ENCODE measurements around the gene SH3YL1. TPM values are rescaled to one million over a fixed set of nuclear protein-coding genes. Genes with fewer than 3 reads are reported as not detected.

SH3YL1 gene
- total and polyA plus RNA-seq, 2 experiments from 2014 or later: 35.6 to 45.8 TPM

DNA sequence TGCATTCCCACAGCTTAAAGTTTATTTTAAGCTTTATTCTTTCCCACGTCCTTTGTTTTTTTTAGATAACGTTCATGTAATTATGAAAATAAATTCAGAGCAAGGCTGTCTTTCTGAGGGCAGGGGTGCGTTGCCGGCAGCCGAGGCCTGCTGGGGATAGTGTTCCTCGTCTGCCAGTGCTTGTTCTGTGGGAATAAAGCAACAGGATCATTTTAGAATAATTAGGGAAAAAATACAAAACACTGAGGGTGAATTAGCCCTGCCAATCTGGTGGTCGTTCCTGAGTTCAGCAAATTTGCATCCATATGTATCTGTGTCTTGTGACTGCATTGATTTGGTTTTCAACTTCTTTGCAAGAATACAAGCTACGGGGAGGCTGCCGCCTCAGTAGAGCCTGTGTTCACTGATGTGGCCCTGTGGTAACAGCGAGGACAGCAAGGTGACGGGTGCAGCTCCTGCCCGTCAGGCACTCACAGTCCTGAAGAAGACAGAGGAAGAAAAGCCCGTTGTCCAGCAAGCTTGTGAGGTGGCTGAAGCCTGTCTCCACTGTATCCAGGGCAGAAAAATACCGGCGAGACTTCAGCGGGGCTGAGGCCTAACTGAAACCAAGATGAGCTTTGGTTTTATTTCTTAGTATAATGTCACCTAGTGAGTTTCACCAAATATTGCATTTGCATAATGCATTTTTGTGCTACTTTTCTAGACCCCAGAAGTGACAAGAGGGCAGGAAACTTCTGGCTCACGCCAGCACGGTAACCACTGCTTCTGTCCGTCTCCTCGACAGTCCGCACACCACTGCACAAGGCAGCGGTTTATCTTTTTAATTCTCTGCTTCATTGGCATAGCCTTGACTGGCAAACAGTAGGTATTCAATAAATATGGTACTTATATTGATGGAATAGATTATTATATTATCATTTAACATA lies 64.5 kb downstream of the SH3YL1 start:
- Mint-ChIP-seq H3K27ac (no peak overlapping the region), H3K4me1 (peaks cover 14% of the 10 kb centered on the region), H3K36me3 (ENCODE audit: low read depth) (no peaks in the 10 kb centered on the region; the same call in 2 of the 3 replicates), H3K4me3 (no peak overlapping the region), H3K9me3 (no peaks in the 10 kb centered on the region), H3K27me3 (ENCODE audit: insufficient read depth, low read depth, poor library complexity) (peaks cover 3% of the 10 kb centered on the region)
- no peak for DNase-seq (ENCODE audit: low spot score)
- no peaks in the 10 kb centered on the region for H3K79me2 ChIP-seq (replicated peaks; ENCODE audit: insufficient read depth)
- H2AFZ ChIP-seq: no peak overlapping the region
- TF ChIP-seq STAT1 (IDR thresholded peaks at IDR 0.05; ENCODE audit: unreplicated experiment): no peak
- TF ChIP-seq NANOG (IDR thresholded peaks at IDR 0.05; ENCODE audit: borderline replicate concordance): no peak
- no peak for TF ChIP-seq REST (IDR thresholded peaks at IDR 0.05; ENCODE audit: unreplicated experiment)
- TF ChIP-seq CREB1 (CRISPR knock-in tag; IDR thresholded peaks at IDR 0.05; ENCODE audit: low read depth): no peak
- no peak for TF ChIP-seq ZNF114 (CRISPR knock-in tag; IDR thresholded peaks at IDR 0.05)
- TF ChIP-seq, protein P1, sequence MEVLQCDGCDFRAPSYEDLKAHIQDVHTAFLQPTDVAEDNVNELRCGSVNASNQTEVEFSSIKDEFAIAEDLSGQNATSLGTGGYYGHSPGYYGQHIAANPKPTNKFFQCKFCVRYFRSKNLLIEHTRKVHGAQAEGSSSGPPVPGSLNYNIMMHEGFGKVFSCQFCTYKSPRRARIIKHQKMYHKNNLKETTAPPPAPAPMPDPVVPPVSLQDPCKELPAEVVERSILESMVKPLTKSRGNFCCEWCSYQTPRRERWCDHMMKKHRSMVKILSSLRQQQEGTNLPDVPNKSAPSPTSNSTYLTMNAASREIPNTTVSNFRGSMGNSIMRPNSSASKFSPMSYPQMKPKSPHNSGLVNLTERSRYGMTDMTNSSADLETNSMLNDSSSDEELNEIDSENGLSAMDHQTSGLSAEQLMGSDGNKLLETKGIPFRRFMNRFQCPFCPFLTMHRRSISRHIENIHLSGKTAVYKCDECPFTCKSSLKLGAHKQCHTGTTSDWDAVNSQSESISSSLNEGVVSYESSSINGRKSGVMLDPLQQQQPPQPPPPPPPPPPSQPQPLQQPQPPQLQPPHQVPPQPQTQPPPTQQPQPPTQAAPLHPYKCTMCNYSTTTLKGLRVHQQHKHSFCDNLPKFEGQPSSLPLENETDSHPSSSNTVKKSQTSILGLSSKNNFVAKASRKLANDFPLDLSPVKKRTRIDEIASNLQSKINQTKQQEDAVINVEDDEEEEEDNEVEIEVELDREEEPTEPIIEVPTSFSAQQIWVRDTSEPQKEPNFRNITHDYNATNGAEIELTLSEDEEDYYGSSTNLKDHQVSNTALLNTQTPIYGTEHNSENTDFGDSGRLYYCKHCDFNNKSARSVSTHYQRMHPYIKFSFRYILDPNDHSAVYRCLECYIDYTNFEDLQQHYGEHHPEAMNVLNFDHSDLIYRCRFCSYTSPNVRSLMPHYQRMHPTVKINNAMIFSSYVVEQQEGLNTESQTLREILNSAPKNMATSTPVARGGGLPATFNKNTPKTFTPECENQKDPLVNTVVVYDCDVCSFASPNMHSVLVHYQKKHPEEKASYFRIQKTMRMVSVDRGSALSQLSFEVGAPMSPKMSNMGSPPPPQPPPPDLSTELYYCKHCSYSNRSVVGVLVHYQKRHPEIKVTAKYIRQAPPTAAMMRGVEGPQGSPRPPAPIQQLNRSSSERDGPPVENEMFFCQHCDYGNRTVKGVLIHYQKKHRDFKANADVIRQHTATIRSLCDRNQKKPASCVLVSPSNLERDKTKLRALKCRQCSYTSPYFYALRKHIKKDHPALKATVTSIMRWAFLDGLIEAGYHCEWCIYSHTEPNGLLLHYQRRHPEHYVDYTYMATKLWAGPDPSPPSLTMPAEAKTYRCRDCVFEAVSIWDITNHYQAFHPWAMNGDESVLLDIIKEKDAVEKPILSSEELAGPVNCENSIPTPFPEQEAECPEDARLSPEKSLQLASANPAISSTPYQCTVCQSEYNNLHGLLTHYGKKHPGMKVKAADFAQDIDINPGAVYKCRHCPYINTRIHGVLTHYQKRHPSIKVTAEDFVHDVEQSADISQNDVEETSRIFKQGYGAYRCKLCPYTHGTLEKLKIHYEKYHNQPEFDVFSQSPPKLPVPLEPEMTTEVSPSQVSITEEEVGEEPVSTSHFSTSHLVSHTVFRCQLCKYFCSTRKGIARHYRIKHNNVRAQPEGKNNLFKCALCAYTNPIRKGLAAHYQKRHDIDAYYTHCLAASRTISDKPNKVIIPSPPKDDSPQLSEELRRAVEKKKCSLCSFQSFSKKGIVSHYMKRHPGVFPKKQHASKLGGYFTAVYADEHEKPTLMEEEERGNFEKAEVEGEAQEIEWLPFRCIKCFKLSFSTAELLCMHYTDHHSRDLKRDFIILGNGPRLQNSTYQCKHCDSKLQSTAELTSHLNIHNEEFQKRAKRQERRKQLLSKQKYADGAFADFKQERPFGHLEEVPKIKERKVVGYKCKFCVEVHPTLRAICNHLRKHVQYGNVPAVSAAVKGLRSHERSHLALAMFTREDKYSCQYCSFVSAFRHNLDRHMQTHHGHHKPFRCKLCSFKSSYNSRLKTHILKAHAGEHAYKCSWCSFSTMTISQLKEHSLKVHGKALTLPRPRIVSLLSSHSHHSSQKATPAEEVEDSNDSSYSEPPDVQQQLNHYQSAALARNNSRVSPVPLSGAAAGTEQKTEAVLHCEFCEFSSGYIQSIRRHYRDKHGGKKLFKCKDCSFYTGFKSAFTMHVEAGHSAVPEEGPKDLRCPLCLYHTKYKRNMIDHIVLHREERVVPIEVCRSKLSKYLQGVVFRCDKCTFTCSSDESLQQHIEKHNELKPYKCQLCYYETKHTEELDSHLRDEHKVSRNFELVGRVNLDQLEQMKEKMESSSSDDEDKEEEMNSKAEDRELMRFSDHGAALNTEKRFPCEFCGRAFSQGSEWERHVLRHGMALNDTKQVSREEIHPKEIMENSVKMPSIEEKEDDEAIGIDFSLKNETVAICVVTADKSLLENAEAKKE (CRISPR knock-in tag; IDR thresholded peaks at IDR 0.05): no peak
- TF ChIP-seq JUNB (IDR thresholded peaks at IDR 0.05; ENCODE audit: unreplicated experiment): no peak
- TF ChIP-seq EZH2 (IDR thresholded peaks at IDR 0.05; ENCODE audit: low read depth, unreplicated experiment): no peak
- no peak for TF ChIP-seq EZH2phosphoT487 (IDR thresholded peaks at IDR 0.05; ENCODE audit: unreplicated experiment)
- H3K27ac ChIP-seq (ENCODE audit: low read depth): no peak overlapping the region
- no peaks in the 10 kb centered on the region for H3F3A ChIP-seq (replicated peaks; ENCODE audit: low read depth)
- H3K4me3 ChIP-seq: no peak overlapping the region
- H3K36me3 ChIP-seq (ENCODE audit: insufficient read depth): no peaks in the 10 kb centered on the region
- no peak overlapping the region for H3K4me2 ChIP-seq
- H3K9me2 ChIP-seq (ENCODE audit: insufficient read depth): no peaks in the 10 kb centered on the region
- H4K20me1 ChIP-seq (replicated peaks; ENCODE audit: insufficient read depth): no peaks in the 10 kb centered on the region
- no peaks in the 10 kb centered on the region for H3K27me3 ChIP-seq (ENCODE audit: insufficient read depth)
- no peaks in the 10 kb centered on the region for H3K4me1 ChIP-seq (ENCODE audit: insufficient read depth)
- no peak for ATAC-seq
